PFSK-1 (cell line): ENCODE measurements around the gene PMIS2.

Experiments used
- POLR2AphosphoS5 ChIP-seq: IDR thresholded peaks from 2 replicates; pipeline ENCODE4 v1.6.1; 2012; ENCODE audit warnings: low read depth, mild to moderate bottlenecking, control low read depth, low read length, moderate library complexity
- SIN3A ChIP-seq: IDR thresholded peaks from 2 replicates; pipeline ENCODE4 v1.6.1; 2012; ENCODE audit warnings: mild to moderate bottlenecking, low read length, moderate library complexity, borderline replicate concordance; ENCODE audit not compliant: insufficient read depth
- TAF1 ChIP-seq: IDR thresholded peaks from 2 replicates; pipeline ENCODE4 v1.6.1; 2012; ENCODE audit warnings: low read length, control low read depth, borderline replicate concordance; ENCODE audit not compliant: insufficient read depth
- TF ChIP-seq, protein P1 (sequence below), 2 experiments: IDR thresholded peaks; 2 replicates each; pipeline versions ENCODE4 v1.6.1 to v1.8.0; 2011 to 2012; ENCODE audit warnings: low read depth in 2 of 2, low read length in 2 of 2, control low read depth in 1 of 2, inconsistent platforms in 1 of 2, mild to moderate bottlenecking in 1 of 2, moderate library complexity in 1 of 2; ENCODE audit not compliant: insufficient read depth in 1 of 2

PMIS2 gene

DNA sequence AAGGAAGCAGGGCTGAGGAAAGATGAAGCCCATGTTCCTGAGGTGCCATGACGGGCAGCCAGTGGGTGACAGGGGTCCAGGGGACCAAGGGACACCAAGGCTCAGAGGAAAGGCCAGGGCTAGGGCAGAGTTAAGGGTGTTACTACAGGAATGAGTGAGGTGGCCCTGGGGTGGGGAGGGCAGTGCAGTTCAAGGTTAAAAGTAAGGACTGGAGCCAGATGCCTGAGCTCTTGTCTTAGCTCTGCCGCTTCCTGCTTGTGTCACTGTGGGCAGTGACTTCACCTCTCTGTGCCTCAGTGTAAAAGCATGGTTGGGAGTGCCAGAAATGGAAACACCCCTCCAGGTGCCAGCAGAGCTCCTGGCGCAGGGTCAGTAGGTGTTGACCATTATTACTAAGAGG is 50.7 kb downstream of the PMIS2 start:
- TF ChIP-seq SIN3A (no peak), TAF1 (no peak), POLR2AphosphoS5 (no peak)
- TF ChIP-seq, protein P1, sequence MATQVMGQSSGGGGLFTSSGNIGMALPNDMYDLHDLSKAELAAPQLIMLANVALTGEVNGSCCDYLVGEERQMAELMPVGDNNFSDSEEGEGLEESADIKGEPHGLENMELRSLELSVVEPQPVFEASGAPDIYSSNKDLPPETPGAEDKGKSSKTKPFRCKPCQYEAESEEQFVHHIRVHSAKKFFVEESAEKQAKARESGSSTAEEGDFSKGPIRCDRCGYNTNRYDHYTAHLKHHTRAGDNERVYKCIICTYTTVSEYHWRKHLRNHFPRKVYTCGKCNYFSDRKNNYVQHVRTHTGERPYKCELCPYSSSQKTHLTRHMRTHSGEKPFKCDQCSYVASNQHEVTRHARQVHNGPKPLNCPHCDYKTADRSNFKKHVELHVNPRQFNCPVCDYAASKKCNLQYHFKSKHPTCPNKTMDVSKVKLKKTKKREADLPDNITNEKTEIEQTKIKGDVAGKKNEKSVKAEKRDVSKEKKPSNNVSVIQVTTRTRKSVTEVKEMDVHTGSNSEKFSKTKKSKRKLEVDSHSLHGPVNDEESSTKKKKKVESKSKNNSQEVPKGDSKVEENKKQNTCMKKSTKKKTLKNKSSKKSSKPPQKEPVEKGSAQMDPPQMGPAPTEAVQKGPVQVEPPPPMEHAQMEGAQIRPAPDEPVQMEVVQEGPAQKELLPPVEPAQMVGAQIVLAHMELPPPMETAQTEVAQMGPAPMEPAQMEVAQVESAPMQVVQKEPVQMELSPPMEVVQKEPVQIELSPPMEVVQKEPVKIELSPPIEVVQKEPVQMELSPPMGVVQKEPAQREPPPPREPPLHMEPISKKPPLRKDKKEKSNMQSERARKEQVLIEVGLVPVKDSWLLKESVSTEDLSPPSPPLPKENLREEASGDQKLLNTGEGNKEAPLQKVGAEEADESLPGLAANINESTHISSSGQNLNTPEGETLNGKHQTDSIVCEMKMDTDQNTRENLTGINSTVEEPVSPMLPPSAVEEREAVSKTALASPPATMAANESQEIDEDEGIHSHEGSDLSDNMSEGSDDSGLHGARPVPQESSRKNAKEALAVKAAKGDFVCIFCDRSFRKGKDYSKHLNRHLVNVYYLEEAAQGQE (IDR thresholded peaks at IDR 0.05; ENCODE audit: insufficient read depth in 1 of 2, low read depth in 2 of 2, low read length in 2 of 2), result no peak
